Dermis microvascular lymphatic vessel endothelial cell (primary cell): ENCODE results near the gene NCBP3. TPM values are rescaled to one million over a fixed set of nuclear protein-coding genes. Genes with fewer than 3 reads are reported as not detected.
A peak's percentile ranks its signal among the peaks of the same experiment; 100 is the strongest.
"Not testable (repeated sequence)": the region's sequence is repeated elsewhere in the genome, so short reads cannot be mapped to it uniquely, and the experiment has no call there.

Source experiments
- DNase-seq, 2 donors: peaks; one replicate each; pipeline versions ENCODE4 v3.0.0 to v3.0.0-alpha.2; 2010; ENCODE audit warnings: low read depth in 2 of 2
- total RNA-seq: library from RNA; depleted of rRNA; stranded (reverse); fragments of >200 nt; gene quantifications from 2 replicates; pipeline ENCODE4 v1.2.1, GENCODE V29; 2014

NCBP3 gene
- total RNA-seq, 1 donor from 2014 or later: 12.2 TPM

- DNase-seq: not testable (repeated sequence)
Observed at GRCh38 chr17:3793258-3793657, 52.8 kb downstream of the NCBP3 start.

GRCh38 chr17:3792481-3792880 is 53.6 kb downstream of the NCBP3 start:
- peak in 1 of 2 donors; percentile 5 for DNase-seq

DNA sequence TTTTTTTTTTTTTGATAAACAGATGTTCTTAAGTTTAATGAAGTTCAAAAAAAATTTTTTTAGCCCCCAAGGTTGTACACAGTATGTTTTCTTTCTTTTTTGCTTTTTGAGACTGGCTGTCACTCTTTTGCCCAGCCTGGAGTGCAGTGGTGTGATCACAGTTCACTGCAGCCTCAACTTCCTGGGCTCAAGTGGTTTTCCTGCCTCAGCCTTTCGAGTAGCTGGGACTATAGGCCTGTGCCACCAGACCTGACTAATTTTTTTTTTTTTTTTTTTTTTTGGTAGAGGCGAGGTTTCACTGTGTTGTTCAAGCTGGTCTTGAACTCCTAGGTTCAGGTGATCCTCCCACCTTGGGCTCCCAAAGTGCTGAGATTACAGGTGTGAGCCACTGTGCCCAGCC is 57.8 kb downstream of the NCBP3 start:
- DNase-seq: no peak

DNA sequence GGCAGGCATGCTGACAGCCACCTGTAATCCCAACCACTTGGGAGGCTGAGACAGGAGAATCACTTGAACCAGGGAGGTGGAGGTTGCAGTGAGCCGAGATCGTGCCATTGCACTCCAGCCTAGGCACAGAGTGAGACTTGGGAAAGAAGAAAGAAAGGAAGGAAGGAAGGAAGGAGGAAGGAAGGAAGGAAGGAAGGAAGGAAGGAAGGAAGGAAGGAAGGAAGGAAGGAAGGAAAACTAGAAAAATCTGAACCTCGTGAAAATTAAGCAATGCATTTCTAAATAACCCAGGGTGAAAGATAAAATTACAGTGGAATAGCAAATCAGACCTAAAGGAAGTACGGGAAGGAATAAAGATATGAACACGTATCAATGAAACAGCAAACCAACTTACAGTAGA is 60.7 kb downstream of the NCBP3 start:
- DNase-seq: not testable (repeated sequence)

DNA sequence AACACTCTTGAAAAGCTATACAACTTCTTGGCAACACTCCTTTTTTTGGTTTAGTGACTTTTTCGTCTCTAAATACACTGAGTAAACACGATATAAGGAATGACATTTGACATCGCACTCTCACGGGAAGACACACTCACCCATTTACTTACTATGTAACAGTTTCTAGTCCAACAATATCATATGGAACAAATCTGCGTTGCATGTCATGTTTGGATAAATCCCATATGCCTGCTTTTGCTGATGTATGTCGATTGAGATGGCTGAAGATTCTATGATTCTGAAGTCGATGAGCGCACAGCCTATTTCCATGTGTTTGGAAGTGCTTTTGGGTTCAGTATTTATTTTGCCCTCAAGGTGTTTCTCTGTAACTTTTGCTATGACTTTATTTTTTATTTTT is 63.3 kb downstream of the NCBP3 start:
- DNase-seq: no peak

GRCh38 chr17:3780986-3781385 is 65.1 kb downstream of the NCBP3 start:
- no peak for DNase-seq

DNA sequence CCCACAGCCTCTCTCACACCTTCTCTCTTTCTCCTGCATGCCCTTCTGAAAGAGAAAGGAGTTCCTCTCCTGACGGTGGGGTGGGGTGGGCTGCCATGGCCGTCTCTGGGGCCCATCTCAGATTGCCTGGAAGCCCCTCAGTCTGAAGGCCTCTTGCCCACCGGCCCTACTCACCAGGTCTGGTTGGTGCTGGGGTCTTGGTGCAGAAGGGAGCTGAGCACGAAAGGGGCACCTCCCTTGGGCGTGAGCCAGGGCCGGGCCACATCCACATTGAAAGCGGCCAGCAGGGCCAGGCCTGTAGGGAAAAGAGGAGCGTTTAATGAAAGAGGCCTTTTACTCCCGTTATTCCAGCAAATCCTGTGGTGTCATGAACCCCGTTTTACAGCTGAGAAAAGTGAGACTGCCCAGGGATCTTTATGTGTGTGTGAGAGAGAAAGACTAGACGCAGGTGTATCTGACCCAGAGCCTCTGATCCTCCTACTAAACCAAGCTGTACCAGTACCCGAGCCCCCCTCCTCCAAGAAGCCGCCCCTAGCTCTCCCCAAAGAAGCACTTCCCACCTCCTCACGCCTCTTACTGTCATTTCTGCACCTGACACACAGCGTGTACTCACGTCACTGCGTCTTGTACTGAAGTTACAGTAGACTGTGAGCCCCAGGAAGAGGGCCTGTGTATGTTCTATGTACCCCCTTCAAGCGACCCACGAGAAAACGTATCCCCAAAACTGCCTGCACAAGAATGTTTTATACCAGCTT is 68.5 kb downstream of the NCBP3 start:
- DNase-seq: no peak

DNA sequence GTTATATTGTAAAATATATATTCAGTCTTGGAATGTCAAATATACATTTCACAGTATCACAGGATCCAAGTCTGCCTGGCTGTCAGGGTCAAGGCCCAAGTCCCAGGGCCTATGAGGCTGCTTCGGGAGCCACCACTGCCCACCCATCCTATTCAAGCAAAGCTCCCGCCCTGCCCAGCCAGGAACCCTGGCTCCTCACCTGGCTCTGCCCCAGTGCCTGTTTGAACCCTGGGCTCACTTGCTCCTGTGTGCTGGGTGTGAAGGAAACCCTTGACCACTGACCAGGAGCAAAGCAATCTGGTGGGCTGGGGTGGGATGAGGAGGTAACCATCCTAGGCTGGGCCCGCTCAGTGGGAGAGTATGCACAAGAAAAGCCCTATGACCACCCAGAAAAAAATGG is 72.1 kb downstream of the NCBP3 start:
- no peak for DNase-seq

DNA sequence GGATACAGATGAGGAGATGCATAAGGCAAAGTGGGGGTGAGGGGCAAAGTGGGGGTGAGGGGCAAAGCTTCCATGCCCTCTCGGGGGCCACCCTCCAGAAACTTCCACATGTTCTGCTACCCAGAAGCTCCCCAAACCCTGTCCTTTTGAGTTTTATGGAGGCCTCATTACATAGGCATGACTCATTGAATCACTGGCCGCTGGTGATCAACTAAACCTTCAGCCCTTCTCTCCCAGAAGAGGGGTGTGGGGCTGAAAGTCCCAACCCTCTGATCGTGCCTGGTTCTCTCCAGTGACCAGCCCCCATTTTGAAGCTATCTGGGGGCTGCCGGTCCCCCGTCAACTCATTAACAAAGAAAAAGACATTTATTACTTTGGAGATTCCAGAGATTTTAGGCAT is 72.5 kb downstream of the NCBP3 start:
- no peak for DNase-seq

DNA sequence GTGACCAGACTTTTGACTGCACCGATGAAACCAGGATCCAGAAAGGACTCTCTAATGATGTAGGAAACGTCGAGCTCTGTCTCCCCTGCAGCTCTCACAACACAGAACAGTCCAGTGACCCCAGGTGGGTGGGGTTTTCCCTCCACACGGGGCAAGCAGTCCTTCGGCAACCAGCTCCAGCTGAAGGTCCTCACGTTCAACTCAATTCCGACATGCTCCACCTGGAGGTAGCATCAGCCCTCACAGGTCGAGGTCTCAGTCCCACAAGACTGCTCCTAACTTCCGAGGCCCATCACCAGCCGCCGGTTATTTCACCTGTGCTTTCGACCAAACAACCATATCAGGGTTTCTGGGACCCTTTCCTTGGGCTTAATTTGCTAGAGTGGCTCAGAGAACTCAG is 73.3 kb downstream of the NCBP3 start:
- DNase-seq: no peak

GRCh38 chr17:3771140-3771539 is 74.9 kb downstream of the NCBP3 start:
- DNase-seq: no peak

GRCh38 chr17:3770466-3770865 is 75.6 kb downstream of the NCBP3 start:
- DNase-seq: no peak

GRCh38 chr17:3768769-3769168 is 77.3 kb downstream of the NCBP3 start:
- DNase-seq: no peak

DNA sequence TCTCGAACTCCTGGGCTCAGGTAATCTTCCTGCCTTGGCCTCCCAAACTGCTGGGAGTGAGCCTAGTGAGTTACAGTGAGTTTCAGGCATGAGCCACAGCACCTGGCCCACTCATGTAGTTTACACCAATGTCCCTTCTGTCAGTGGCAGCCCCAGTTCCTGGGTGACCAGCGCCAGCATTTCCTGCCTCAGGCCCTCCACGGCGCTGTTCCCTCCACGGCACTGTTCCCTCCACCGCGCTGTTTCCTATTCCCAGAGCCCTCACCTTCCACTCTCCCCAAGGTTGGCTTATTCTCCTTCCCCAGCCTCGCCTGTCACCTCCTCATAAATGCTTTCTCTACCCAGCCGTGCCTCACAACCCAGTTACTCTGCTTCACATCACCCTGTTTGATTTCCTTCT is 77.7 kb downstream of the NCBP3 start:
- DNase-seq: no peak

GRCh38 chr17:3766779-3767178 is 79.3 kb downstream of the NCBP3 start:
- DNase-seq: no peak

- no peak for DNase-seq
Observed at GRCh38 chr17:3765981-3766380, 80.1 kb downstream of the NCBP3 start.

- DNase-seq: no peak
Observed at GRCh38 chr17:3763777-3764170, 82.3 kb downstream of the NCBP3 start.

DNA sequence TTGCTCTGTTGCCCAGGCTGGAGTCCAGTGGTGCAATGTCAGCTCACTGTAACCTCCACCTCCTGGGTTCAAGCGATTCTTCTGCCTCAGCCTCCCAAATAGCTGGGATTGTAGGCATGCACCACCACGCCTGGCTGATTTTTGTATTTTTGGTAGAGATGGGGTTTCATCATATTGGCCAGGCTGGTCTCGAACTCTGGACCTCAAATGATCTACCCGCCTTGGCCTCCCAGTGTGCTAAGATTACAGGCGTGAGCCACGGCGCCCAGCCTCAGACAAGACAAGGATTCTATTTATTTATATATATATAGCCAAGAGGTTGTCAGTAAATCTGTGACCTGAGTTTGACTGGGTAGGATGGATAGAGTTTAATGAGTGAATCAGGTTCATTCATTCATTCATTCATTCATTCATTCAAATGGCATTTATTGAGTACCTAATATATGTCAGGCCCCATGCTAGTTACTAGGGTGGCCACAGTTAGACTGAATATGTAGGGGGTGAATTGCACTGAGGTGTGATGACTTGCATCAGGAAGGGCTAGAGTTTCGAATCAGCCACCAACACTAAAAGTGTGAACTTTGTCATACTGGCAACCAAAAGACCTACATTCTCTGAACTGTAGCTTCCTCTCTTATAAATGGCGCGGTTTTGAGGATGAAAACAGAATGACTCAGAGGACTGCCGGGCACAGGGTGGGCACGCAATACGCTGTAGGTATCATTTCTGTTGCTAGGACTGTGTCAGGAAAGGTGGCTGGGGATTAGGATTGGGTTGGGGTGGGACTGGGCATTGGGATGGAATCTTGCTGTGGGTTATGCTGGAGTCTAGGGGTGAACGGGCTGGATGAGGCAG is 82.9 kb downstream of the NCBP3 start:
- DNase-seq: no peak

DNA sequence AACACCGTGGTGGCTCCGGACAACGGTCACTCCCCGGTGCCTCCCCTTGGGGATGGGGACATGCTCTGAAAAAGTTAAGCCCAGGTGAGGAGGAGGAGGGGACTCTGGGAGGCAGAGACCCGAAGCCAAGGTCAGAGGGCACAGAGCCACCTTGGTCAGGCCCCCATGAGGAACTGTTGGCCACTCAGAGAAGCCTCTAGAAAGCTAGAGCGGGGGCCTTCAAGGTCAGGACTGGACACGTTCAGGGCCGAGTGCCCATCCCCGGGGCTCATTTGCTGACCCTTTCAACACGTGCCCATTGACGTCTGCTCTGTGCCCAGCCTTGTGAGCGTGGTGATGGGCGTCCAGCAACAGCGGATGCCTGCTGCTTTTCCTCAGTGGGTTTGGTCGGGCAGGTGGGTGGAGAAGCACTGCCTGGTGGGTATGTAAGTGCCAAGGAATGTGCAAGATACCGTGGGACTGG is 84.1 kb downstream of the NCBP3 start:
- no peak for DNase-seq

GRCh38 chr17:3761036-3761917 is 84.8 kb downstream of the NCBP3 start:
- DNase-seq: no peak

DNA sequence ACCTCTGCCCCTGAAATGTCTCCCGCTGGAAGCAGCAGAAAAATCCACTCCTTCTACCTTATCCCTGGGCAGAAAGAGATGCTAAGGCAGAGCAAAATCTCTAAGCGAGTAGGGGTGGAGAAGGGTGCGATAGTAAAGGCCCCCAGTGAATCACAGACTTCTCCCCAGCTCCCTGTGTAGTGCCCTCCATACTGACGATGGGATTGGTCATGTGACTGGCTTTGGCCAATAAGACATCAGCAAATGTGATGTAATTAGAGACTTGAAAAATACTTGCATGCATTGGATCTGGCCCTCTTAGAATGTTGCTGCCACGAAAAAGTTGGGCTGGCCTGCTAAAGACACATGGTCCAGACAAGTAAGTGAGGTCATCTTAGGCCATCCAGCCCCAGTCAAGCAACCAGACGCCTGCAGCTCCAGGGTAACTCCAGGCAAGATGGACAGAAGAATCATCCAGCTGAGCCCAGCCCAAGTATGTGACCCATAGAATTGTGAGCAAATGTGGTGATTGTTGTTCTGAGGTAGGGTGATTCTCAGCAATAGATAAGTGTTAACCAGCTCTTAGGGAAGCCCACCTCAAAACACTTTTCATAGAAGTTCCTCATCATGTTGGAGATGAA is 86.3 kb downstream of the NCBP3 start:
- DNase-seq: no peak
